Mesendoderm (in vitro differentiated cells): ENCODE results near the gene ACACA.

Experiments
- DNase-seq: peaks from one replicate; pipeline ENCODE4 v3.0.0; 2013
- H2AK5ac ChIP-seq: 2 replicates; pipeline ENCODE4 v1.6.1; 2013; ENCODE audit warnings: low read length, inconsistent platforms
- H2BK120ac ChIP-seq: 2 replicates; pipeline ENCODE4 v1.6.1; 2013; ENCODE audit warnings: low read depth, mild to moderate bottlenecking, low read length, moderate library complexity, mixed read lengths
- H2BK15ac ChIP-seq: replicated peaks from 2 replicates; pipeline ENCODE4 v1.6.1; 2013; ENCODE audit warnings: low read depth, mild to moderate bottlenecking, moderate library complexity
- H2BK5ac ChIP-seq: 2 replicates; pipeline ENCODE4 v1.6.1; 2013; ENCODE audit warnings: low read length, inconsistent platforms
- H3K18ac ChIP-seq: 2 replicates; pipeline ENCODE4 v1.6.1; 2013; ENCODE audit warnings: mild to moderate bottlenecking, low read length, mixed read lengths
- H3K23ac ChIP-seq: one replicate; pipeline ENCODE4 v1.6.1; 2013; ENCODE audit warnings: low read length
- H3K27ac ChIP-seq: 2 replicates; pipeline ENCODE4 v1.5.1; 2013; ENCODE audit warnings: low read depth, mild to moderate bottlenecking, inconsistent platforms, low read length, moderate library complexity
- H3K27me3 ChIP-seq: 2 replicates; pipeline ENCODE4 v1.6.1; 2013; ENCODE audit warnings: low read length, control low read depth, mild to moderate bottlenecking, inconsistent platforms; ENCODE audit not compliant: insufficient read depth, poor library complexity
- H3K36me3 ChIP-seq: 2 replicates; pipeline ENCODE4 v1.6.1; 2013; ENCODE audit warnings: low read length, inconsistent platforms; ENCODE audit not compliant: control insufficient read depth, insufficient read depth
- H3K4ac ChIP-seq: one replicate; pipeline ENCODE4 v1.6.1; 2013; ENCODE audit warnings: low read depth, mild to moderate bottlenecking, low read length, moderate library complexity
- H3K4me1 ChIP-seq: 2 replicates; pipeline ENCODE4 v1.6.1; 2013; ENCODE audit warnings: low read depth, low read length, inconsistent platforms; ENCODE audit not compliant: control insufficient read depth
- H3K4me2 ChIP-seq: 2 replicates; pipeline ENCODE4 v1.6.1; 2013; ENCODE audit warnings: low read length
- H3K4me3 ChIP-seq: 2 replicates; pipeline ENCODE4 v1.5.1; 2013; ENCODE audit warnings: mild to moderate bottlenecking, low read length
- H3K56ac ChIP-seq: one replicate; pipeline ENCODE4 v1.6.1; 2013; ENCODE audit warnings: low read length
- H3K79me1 ChIP-seq: 2 replicates; pipeline ENCODE4 v1.6.1; 2013; ENCODE audit warnings: low read length, inconsistent platforms
- H3K79me2 ChIP-seq: 2 replicates; pipeline ENCODE4 v1.6.1; 2013; ENCODE audit warnings: mild to moderate bottlenecking, low read length; ENCODE audit not compliant: control insufficient read depth, insufficient read depth
- H3K9ac ChIP-seq: 2 replicates; pipeline ENCODE4 v1.6.1; 2013; ENCODE audit warnings: low read length, inconsistent platforms
- H4K5ac ChIP-seq: one replicate; pipeline ENCODE4 v1.6.1; 2013; ENCODE audit warnings: low read length
- H4K8ac ChIP-seq: one replicate; pipeline ENCODE4 v1.6.1; 2013; ENCODE audit warnings: low read depth, mild to moderate bottlenecking, control low read depth, low read length, moderate library complexity
- WGBS: extraction: QIAGEN DNeasy Blood & Tissue Kit; methylation state at CpG from one replicate; pipeline ENCODE4 v1.1.7; 2013; ENCODE audit warnings: low lambda C conversion rate, missing lambda C conversion rate; ENCODE audit not compliant: insufficient coverage; ENCODE audit errors: extremely low coverage; 5-methylcytosine and 5-hydroxymethylcytosine counted together

ACACA gene

DNA sequence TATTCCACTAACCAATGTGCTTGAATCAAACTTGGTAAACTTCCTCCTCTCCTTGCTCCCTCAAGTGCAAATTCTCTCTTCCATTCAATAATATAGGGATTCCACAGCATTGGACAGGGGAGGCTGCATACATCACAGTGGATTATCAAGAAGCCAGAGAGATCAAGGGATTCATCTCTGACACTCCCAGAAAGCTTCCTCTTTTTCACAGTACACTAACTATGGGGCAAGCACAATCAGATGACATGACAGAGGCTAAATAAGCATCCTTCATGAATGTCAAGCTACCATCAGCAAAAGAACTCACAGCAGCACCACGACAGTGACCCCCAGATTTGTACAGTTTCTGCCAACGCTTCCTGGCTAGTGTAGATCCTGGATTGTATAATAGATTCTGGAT, 209.3 kb downstream of the ACACA start:
- Histone ChIP-seq H2BK15ac (no peak overlapping the region), H4K8ac (no peak overlapping the region), H3K4me3 (no peak overlapping the region), H3K4me1 (no peaks in the 10 kb centered on the region), H3K27ac (no peak overlapping the region), H2AK5ac (no peak overlapping the region), H3K4ac (no peak overlapping the region), H3K56ac (no peak overlapping the region), H3K36me3 (no peaks in the 10 kb centered on the region), H3K79me1 (no peaks in the 10 kb centered on the region), H4K5ac (no peak overlapping the region), H3K18ac (no peak overlapping the region), H2BK120ac (no peak overlapping the region), H3K23ac (no peak overlapping the region), H3K9ac (no peak overlapping the region), H3K79me2 (no peaks in the 10 kb centered on the region), H2BK5ac (no peak overlapping the region), H3K27me3 (no peaks in the 10 kb centered on the region), H3K4me2 (no peak overlapping the region)
- DNase-seq: no peak
- WGBS: no CpG with 5 or more reads among the region's 2 CpGs

DNA sequence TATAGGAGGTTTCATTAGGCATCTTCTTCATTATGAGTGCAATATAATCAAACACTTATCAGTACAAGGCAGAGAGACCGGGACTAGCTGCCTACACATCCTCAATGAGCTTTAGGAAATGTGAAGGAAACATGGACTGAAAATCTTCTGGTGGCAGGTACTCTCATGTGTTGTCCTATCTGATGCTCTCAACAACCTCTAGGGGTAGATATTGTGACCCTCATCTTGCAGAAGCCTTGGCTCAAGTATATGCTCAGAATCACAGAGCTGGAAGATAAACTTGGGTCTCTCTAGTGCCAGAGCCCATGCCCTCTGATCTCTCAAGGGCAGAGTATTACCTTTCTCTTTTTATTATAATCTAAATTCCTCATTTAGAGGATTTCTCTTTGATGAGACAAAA, 212.4 kb downstream of the ACACA start:
- H2BK5ac ChIP-seq: no peak overlapping the region
- no peak overlapping the region for H3K9ac ChIP-seq
- no peak overlapping the region for H3K23ac ChIP-seq
- H3K36me3 ChIP-seq: no peaks in the 10 kb centered on the region
- no peaks in the 10 kb centered on the region for H3K4me1 ChIP-seq
- H3K56ac ChIP-seq: no peak overlapping the region
- no peak overlapping the region for H2BK120ac ChIP-seq
- H2BK15ac ChIP-seq: no peak overlapping the region
- no peaks in the 10 kb centered on the region for H3K79me2 ChIP-seq
- no peak overlapping the region for H3K27ac ChIP-seq
- H4K8ac ChIP-seq: no peak overlapping the region
- no peak overlapping the region for H3K4ac ChIP-seq
- H2AK5ac ChIP-seq: no peak overlapping the region
- no CpG with 5 or more reads among the region's 1 CpG for WGBS
- H3K18ac ChIP-seq: no peak overlapping the region
- no peak overlapping the region for H4K5ac ChIP-seq
- no peaks in the 10 kb centered on the region for H3K27me3 ChIP-seq
- peak; percentile 56 for DNase-seq
- H3K4me2 ChIP-seq: no peak overlapping the region
- no peaks in the 10 kb centered on the region for H3K79me1 ChIP-seq
- no peak overlapping the region for H3K4me3 ChIP-seq

DNA sequence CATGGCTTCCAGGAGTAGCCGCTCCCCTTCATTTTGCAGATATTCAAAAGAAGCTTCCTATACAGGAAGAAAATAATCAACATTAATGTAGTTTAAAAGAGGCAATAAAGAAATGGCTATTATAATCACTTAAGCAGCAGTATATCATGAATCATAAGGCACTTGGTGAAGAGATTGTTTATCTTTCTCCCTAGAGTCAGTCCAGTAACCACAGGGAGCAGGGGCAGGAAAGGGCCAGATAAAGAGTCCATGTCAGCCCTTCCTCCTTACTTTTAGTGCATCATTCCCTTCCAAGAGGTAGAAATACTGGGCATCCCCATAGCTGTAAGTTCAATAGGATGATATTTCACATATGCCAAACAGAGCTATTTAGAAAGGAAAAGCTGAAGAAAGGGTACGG, 215.4 kb downstream of the ACACA start:
- Histone ChIP-seq H3K79me1 (no peaks in the 10 kb centered on the region), H2BK15ac (no peak overlapping the region), H3K27ac (no peak overlapping the region), H3K4ac (no peak overlapping the region), H3K18ac (no peak overlapping the region), H4K8ac (no peak overlapping the region), H3K27me3 (no peaks in the 10 kb centered on the region), H3K79me2 (no peaks in the 10 kb centered on the region), H2AK5ac (no peak overlapping the region), H3K9ac (no peak overlapping the region), H3K56ac (no peak overlapping the region), H3K4me1 (no peaks in the 10 kb centered on the region), H2BK120ac (no peak overlapping the region), H4K5ac (no peak overlapping the region), H3K23ac (no peak overlapping the region), H3K4me3 (no peak overlapping the region), H3K36me3 (peaks cover 3% of the 10 kb centered on the region), H3K4me2 (no peak overlapping the region), H2BK5ac (no peak overlapping the region)
- no peak for DNase-seq
- WGBS: no CpG with 5 or more reads among the region's 2 CpGs

DNA sequence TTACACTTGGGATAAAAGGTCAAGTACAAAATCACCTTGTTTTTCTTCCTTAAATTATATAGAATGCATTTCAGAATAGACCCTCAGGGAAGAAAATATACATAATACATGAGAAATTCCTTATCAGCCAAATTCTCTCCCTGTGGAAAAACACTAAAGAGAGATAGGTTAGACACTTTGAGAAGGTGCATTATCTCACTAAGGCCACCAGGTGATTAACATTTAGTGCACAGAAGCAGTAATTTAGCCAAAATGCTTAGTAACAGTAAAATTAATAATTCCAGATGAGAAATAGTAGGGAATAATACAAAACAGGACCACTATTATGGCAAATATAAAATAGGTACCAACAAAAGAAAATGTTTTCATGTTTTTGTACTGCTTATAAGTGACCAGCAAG, 216.1 kb downstream of the ACACA start:
- H2BK15ac ChIP-seq: no peak overlapping the region
- DNase-seq: no peak
- no peak overlapping the region for H2AK5ac ChIP-seq
- H3K4ac ChIP-seq: no peak overlapping the region
- peaks cover 3% of the 10 kb centered on the region for H3K36me3 ChIP-seq
- H2BK120ac ChIP-seq: no peak overlapping the region
- H3K79me2 ChIP-seq: no peaks in the 10 kb centered on the region
- H2BK5ac ChIP-seq: no peak overlapping the region
- no peak overlapping the region for H3K9ac ChIP-seq
- H3K27ac ChIP-seq: no peak overlapping the region
- H3K4me3 ChIP-seq: no peak overlapping the region
- no peaks in the 10 kb centered on the region for H3K27me3 ChIP-seq
- H3K4me2 ChIP-seq: no peak overlapping the region
- no peak overlapping the region for H3K23ac ChIP-seq
- H3K79me1 ChIP-seq: no peaks in the 10 kb centered on the region
- no peaks in the 10 kb centered on the region for H3K4me1 ChIP-seq
- no peak overlapping the region for H4K5ac ChIP-seq
- H3K18ac ChIP-seq: no peak overlapping the region
- no peak overlapping the region for H4K8ac ChIP-seq
- H3K56ac ChIP-seq: no peak overlapping the region

DNA sequence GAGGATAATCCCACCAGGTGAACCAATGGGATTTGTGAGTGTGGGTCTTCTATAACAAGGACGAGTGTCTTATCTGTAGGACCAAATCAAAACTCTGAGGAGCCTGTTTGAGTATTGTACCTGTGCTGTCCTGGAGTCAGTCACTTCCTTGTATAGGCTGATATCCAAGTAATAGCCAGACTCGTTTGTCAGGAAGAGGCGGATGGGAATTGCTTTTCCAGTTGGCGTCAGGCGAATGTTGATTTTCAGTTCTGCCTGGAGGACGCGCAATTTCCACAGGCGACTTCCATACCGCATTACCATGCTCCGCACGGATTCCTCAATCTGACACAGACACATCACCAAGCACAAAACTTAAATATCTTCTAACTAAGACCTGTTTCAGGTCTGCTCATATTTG, 218.5 kb downstream of the ACACA start:
- DNase-seq: no peak
- Histone ChIP-seq H2BK5ac (no peak overlapping the region), H3K27ac (no peak overlapping the region), H3K27me3 (no peaks in the 10 kb centered on the region), H3K4me1 (no peaks in the 10 kb centered on the region), H3K23ac (no peak overlapping the region), H3K56ac (no peak overlapping the region), H3K4me3 (no peak overlapping the region), H3K9ac (no peak overlapping the region), H3K4me2 (no peak overlapping the region), H3K79me1 (no peaks in the 10 kb centered on the region), H4K5ac (no peak overlapping the region), H2AK5ac (no peak overlapping the region), H2BK120ac (no peak overlapping the region), H4K8ac (no peak overlapping the region), H3K79me2 (no peaks in the 10 kb centered on the region), H2BK15ac (no peak overlapping the region), H3K4ac (no peak overlapping the region), H3K36me3 (peaks cover 4% of the 10 kb centered on the region), H3K18ac (no peak overlapping the region)
- WGBS: no CpG with 5 or more reads among the region's 11 CpGs

DNA sequence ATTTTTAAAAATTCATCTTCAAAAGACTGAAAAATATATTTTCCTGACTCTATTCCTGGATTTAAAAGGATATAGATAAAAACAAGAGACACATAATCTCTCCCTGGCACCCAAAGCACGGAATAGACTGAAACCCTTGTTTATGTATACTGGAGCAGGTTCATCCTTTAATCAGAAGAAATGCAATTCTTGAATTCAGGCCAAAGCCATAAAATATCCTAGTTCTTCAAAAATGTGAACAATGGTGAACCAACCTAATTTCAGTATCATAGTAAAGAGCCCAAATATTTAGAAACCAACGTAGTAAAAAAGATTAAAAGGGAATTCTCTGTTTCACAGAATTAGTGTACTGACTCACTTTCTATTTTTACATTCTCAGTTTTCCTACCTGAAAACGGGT, 219.4 kb downstream of the ACACA start:
- no peak overlapping the region for H2BK5ac ChIP-seq
- H3K79me2 ChIP-seq: no peaks in the 10 kb centered on the region
- no peak overlapping the region for H2BK15ac ChIP-seq
- H3K36me3 ChIP-seq: peaks cover 4% of the 10 kb centered on the region
- H3K18ac ChIP-seq: no peak overlapping the region
- H3K9ac ChIP-seq: no peak overlapping the region
- H3K23ac ChIP-seq: no peak overlapping the region
- no peak overlapping the region for H2BK120ac ChIP-seq
- H3K4me2 ChIP-seq: no peak overlapping the region
- H3K27ac ChIP-seq: no peak overlapping the region
- no CpG with 5 or more reads among the region's 3 CpGs for WGBS
- no peak overlapping the region for H2AK5ac ChIP-seq
- no peak overlapping the region for H4K5ac ChIP-seq
- H4K8ac ChIP-seq: no peak overlapping the region
- no peak for DNase-seq
- H3K79me1 ChIP-seq: no peaks in the 10 kb centered on the region
- H3K4me1 ChIP-seq: no peaks in the 10 kb centered on the region
- no peak overlapping the region for H3K56ac ChIP-seq
- no peak overlapping the region for H3K4me3 ChIP-seq
- no peak overlapping the region for H3K4ac ChIP-seq
- H3K27me3 ChIP-seq: no peaks in the 10 kb centered on the region
